Loucy (cell line): Measurements from ENCODE around the gene LAP3.

Source experiments
- EZH2phosphoT487 ChIP-seq: fragments of 200-600 bp; IDR thresholded peaks from 2 replicates; pipeline ENCODE4 v1.6.1; 2018; ENCODE audit warnings: antibody characterized with exemption, mild to moderate bottlenecking, moderate library complexity, borderline replicate concordance
- TF ChIP-seq, protein P1 (sequence below): fragments of 200-600 bp; sonication (generic); conservative IDR thresholded peaks from 2 replicates; pipeline ENCODE4 v1.5.1; 2014; ENCODE audit warnings: mild to moderate bottlenecking, antibody characterized with exemption, low read length

GRCh38 chr4:17583276-17583675, 6.3 kb downstream of the LAP3 start:
- TF ChIP-seq, protein P1, sequence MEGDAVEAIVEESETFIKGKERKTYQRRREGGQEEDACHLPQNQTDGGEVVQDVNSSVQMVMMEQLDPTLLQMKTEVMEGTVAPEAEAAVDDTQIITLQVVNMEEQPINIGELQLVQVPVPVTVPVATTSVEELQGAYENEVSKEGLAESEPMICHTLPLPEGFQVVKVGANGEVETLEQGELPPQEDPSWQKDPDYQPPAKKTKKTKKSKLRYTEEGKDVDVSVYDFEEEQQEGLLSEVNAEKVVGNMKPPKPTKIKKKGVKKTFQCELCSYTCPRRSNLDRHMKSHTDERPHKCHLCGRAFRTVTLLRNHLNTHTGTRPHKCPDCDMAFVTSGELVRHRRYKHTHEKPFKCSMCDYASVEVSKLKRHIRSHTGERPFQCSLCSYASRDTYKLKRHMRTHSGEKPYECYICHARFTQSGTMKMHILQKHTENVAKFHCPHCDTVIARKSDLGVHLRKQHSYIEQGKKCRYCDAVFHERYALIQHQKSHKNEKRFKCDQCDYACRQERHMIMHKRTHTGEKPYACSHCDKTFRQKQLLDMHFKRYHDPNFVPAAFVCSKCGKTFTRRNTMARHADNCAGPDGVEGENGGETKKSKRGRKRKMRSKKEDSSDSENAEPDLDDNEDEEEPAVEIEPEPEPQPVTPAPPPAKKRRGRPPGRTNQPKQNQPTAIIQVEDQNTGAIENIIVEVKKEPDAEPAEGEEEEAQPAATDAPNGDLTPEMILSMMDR, result no peak
- no peak for TF ChIP-seq EZH2phosphoT487
